ENCODE measurements around the gene HIVEP1.

The HIVEP1 gene

GRCh38 chr6:12020187-12020791, 8.2 kb downstream of the HIVEP1 start:
- no peak for DNase-seq

- no peak for DNase-seq
Observed at GRCh38 chr6:12022481-12022880, 10.4 kb downstream of the HIVEP1 start.

- no peak for DNase-seq
Observed at GRCh38 chr6:12022953-12023388, 10.9 kb downstream of the HIVEP1 start.

DNA sequence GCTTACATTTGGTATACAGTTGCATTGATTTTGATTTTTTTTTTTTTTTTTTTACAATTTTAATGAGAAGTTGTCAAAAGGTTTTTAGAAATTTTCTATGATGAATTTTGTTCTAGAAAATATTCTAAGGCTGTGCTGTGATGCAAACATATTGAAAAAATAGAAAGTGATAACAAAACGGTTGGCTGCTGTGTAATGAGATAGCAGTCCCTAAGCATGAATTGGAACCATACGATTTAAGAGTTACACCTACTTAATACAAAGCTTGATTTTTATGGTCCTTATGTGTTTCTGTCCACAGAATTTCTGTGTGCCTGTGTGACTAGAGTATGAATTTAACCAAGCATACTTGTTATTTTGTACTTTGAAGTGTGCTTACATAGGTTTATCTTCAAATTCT, 12.1 kb downstream of the HIVEP1 start:
- no peak for DNase-seq

DNA sequence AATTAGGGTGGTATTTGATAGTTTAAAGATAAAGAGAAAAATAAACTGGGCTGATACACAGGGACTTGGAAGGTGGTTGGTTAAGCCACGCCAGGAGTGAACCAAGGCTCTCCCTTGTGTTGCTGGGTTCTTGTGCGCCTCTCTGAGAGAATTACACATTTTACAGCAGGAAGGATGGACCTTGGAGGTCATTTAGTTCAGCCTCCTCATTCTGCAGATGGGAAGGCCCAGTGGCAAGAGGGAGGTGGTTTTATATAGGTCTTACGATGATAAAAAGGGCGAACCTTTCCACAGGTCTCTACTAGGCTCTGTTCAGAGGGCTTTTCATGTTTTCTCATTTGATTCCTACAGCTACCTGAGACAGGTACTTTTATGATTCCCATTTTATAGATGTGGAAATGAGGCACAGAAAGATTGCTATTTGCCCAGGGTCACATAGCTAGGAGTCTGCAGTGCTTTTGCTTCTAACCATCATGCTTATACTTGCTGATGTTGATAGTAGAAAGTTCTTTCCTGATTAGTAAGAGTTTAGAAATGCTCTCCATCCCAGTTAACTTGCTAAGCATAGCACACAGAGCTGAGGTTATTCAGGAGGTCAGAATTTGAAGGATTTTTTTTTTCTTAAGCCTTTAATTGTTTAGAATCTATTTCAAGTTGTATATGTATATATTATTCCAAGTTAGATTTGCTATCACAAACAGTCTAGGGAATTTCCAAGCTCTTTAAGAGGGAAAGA, 12.8 kb downstream of the HIVEP1 start:
- no peak for DNase-seq

- DNase-seq: no peak
Observed at GRCh38 chr6:12026120-12026519, 14.0 kb downstream of the HIVEP1 start.

DNA sequence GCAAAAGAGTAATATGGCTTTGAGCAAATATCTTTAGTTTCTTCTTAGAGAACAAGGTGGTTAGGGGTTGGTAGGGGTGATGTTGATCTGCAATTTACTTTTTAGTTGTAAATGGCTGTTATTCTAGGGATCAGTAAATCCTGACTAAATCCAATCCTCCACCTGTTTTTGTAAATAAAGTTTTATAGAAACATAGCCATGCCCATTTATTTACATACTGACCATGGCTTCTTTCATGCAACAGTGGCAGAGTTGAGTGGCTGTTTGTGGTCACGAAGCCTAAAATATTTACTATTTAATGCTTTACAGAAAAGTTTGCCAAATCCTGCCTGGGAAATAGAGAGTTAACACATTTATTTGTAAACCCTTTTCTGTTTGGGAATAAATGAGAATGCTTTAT, 14.7 kb downstream of the HIVEP1 start:
- no peak for DNase-seq

DNA sequence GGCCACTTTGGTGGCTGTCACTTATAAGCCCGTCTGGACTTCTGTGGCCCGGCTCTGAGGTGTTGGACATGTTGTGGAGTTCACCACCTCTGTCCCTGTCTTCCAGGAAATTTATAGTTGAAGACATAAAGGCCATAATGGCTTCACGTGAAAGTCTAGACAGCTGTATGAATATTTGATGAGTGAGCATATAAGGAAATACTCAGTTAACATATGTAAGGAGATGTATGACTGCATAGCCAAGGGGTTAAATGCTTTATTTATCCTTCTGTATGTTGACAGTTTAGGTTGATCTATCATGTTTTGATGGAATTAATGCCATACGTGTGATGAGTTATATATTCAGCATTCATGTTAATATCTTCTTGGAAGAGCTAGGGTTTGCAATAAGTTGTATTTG, 16.1 kb downstream of the HIVEP1 start:
- DNase-seq: no peak

GRCh38 chr6:12029979-12030737, 18.0 kb downstream of the HIVEP1 start:
- no peak for DNase-seq

GRCh38 chr6:12030993-12031550, 19.0 kb downstream of the HIVEP1 start:
- DNase-seq: no peak

GRCh38 chr6:12032783-12033573, 20.9 kb downstream of the HIVEP1 start:
- no peak for DNase-seq

DNA sequence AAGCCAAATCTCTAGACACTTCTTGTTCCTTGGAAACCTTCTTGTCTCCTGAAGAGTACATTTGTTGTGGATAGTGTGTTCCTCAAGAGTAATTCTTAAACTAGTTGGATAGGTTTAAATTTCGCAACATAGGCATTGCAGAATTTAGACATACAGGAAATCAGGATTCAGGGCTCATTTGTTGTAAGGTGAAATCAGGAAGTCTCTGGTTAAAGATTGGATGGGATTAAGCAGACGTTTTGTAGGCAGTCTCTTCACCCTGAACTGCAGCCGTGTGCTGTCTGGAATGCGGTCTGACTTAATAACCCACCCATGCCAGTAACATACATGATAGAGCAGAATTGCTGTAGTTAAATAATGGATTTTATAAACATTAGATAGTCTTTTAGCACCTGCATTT, 21.7 kb downstream of the HIVEP1 start:
- no peak for DNase-seq

DNA sequence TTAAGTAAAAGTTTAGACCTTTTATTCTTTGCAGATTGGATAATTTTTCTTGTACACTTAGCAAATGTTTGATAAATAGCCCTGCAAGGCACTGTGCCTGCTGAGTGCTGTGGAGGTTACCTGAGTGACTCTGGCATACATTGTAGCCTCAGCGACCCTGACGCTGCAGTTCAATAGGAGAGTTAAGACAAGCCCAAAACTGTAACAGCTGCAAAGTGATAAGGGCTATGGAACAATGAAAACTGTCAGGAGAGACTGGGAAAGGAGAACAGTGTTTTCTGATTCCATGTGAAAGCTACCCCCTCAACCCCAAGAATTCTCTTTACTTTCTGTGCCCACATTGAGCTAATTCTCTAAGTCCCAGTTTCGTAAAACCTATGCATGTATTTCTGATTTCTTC, 22.2 kb downstream of the HIVEP1 start:
- DNase-seq: no peak

- DNase-seq: no peak
Observed at GRCh38 chr6:12034837-12035236, 22.7 kb downstream of the HIVEP1 start.

- DNase-seq: no peak
Observed at GRCh38 chr6:12036766-12037165, 24.7 kb downstream of the HIVEP1 start.

DNA sequence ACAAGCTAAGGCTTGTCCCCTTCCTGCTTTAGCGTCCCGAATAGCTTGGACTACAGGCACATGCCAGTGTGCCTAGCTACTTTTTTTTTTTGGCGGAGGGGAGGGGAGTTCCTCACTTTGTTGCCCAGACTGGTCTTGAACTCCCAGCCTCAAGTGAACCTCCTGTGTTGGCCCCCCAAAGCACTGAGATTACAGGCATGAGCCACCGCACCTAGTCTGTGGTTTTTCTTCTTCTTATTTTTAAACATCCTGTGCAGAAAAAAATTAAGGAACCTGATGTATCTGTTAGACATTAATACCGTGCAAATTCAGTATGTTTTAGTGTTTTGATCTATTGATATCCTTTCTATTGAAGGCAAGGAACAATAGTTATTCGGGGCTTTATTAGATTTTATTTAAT, 25.7 kb downstream of the HIVEP1 start:
- DNase-seq: no peak

DNA sequence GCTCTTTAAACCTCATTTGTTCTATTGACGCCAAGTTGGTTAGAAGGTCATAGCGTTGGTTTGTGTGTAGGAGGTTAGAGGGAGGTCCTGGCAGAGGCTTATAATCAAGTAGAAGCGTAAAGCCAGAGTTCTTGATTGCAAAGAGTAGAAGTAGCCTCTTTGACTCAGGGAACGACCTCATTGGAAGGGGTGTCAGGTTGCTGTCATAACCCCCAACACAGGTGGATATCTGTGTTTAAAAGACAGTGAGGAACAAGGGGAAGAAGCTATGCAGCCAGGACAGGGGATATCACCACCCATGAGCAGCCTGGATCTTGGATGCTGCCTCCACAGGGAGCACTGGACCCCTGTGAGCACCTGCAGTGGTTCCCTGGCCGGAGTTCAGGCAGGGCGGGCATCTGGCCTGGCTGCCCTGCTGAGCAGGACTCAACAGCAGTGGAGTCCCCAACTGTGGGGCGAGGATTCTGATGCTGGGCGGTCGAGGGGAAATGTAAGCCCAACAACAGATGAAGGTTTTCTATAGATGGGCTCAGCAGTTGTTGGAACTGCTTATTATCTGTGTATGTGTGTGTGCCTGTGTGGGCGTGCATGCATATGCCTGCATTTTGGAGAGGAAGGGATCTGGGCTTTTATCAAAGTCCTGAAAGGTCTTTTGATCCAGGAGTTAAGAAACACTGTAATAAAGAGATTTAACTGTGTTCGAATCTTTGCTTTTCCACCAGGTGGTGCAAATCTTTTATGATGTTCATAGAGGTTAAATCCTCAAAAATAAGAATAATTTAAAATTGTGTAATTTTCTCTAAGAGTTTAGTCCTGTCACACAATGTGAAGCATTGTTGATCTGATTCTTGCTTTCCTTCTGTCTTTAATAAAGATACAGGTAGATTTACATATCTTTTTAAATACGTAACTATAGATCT, 27.7 kb downstream of the HIVEP1 start:
- no peak for DNase-seq

DNA sequence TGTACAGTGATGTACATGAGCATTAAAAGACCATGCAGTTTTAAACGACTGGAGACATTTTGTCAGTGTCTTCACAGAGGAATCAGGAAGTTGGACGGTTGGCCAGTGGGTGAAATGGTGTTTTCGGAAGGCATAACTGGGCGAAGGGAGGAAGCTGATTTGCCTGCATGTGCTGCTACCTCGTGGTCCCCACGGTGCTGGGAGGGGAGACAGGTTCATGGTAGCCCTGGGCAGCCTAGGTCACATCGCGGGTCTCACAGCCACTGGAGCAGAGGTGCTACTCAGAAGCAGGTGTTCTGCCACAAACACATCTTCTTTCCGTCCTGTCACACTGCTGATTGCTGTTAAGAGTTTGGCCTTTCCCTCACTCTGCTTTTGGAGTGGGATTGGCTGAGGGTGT, 35.2 kb downstream of the HIVEP1 start:
- no peak for DNase-seq

- no peak for DNase-seq
Observed at GRCh38 chr6:12047792-12048432, 35.8 kb downstream of the HIVEP1 start.

DNA sequence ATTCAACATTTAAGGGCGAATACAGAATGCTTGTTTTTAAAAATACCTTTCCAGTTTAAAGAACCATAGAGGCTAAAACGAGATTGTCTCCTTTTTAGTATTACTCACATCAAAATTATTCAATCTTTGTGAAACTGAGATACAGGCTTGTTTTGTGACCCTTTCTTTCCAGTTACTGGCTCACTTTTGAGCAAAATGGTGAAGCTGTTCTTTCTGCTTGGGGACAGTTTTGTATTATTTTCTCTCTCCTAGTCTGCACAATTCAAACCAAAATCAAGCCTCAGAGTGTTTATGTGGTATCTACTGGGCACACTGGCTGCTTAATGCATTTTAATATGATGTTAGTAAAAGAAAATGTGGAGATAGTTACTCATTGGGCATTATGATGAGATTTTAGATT, 36.5 kb downstream of the HIVEP1 start:
- no peak for DNase-seq

- DNase-seq: no peak
Observed at GRCh38 chr6:12049165-12049564, 37.1 kb downstream of the HIVEP1 start.
